Thyroid gland (tissue), 4 donors: Measurements from ENCODE around the gene SRP68. TPM values are rescaled to one million over a fixed set of nuclear protein-coding genes. Genes with fewer than 3 reads are reported as not detected.
A peak's percentile ranks its signal among the peaks of the same experiment; 100 is the strongest.

Experiments used
- DNase-seq, 2 donors: peaks; one replicate each; pipeline ENCODE4 v3.0.0-alpha.2; 2019
- H3K27ac ChIP-seq, 3 donors: fragments of 200-600 bp; sonication (generic); 1 replicate in 2 of 3; 2 replicates in 1 of 3; pipeline ENCODE4 v1.5.1; 2016 to 2019; ENCODE audit warnings: mild to moderate bottlenecking in 1 of 3, moderate library complexity in 1 of 3
- H3K27me3 ChIP-seq: fragments of 200-600 bp; sonication (generic); one replicate; pipeline ENCODE4 v1.5.1; 2019
- H3K36me3 ChIP-seq, 2 donors: fragments of 200-600 bp; sonication (generic); one replicate each; pipeline ENCODE4 v1.5.1; 2016 to 2019
- H3K4me1 ChIP-seq, 2 donors: fragments of 200-600 bp; sonication (generic); one replicate each; pipeline ENCODE4 v1.5.1; 2017 to 2019
- H3K4me3 ChIP-seq, 3 donors: fragments of 200-600 bp; sonication (generic); replicated peaks in 1 of 3; 1 replicate in 2 of 3; 2 replicates in 1 of 3; pipeline ENCODE4 v1.5.1; 2016; ENCODE audit warnings: mild to moderate bottlenecking in 1 of 3
- H3K9me3 ChIP-seq: fragments of 200-600 bp; sonication (generic); one replicate; pipeline ENCODE4 v1.5.1; 2017
- CTCF ChIP-seq, 6 experiments: fragments of 200-600 bp in 3 of 6; fragments of 450-650 bp in 3 of 6; sonication (generic) in 3 of 6; IDR thresholded peaks; one replicate each; pipeline ENCODE4 v1.5.1; 2016 to 2019; ENCODE audit warnings: antibody characterized with exemption in 6 of 6, mild to moderate bottlenecking in 2 of 6, inconsistent platforms in 1 of 6, moderate library complexity in 1 of 6
- POLR2A ChIP-seq, 2 donors: fragments of 450-650 bp; IDR thresholded peaks; one replicate each; pipeline ENCODE4 v1.6.1; 2017; ENCODE audit warnings: antibody characterized with exemption in 2 of 2, mild to moderate bottlenecking in 2 of 2, moderate library complexity in 1 of 2
- WGBS, 2 donors: methylation state at CpG; one replicate each; pipeline ENCODE4 v1.1.5; 2017; 5-methylcytosine and 5-hydroxymethylcytosine counted together
- intact Hi-C: fragments of 100-400 bp; cut with DNase I; formaldehyde crosslinking; loops from one replicate; pipeline ENCODE4 v1.15.1; 2023
- total RNA-seq, 4 donors: library from RNA; depleted of rRNA; stranded (reverse); fragments of >200 nt; gene quantifications; one replicate each; pipeline ENCODE4 v1.2.3, GENCODE V29; 2016

Gene SRP68
- total RNA-seq, 4 donors from 2014 or later, result 48.2 to 67.0 (median 54.5) TPM

DNA sequence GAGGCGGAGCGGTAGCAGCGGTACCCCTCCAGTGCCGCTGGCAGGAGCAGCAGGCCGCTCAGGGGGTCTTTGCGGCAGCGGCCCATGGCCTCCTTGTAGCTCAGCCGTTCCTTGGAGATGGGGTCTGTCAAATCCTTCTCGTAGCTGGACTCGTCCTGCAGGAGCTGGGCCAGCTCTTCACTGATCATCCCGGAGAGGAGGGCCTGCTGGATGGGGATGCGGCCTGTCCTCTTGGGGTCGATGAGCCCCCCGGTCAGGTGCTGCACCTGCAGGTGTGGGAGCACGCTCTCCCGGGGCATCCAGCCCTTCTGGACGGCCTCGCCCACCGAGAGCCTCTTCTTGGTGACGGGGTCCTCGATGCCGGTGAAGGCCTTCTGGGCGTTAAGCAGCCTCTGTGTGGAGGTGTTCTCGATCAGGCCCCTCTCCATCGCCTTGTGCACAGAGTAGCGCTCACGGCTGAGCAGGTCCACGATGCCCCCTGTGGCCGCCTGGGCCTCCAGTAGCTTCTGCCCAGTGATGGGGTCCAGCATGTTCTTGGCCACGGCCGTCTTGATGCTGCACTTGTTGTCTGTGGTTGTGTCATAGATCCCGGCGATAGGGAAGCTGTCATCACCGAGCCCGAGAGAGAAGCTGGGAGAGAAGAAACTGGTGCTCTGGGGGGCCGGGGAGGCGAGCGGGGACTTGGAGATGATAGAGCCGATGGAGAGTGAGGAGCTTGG lies 65.0 kb downstream of the SRP68 start:
- Histone ChIP-seq H3K9me3 (no peaks in the 10 kb centered on the region), H3K36me3 (peaks cover 0 to 4% of the 10 kb centered on the region in 2 donors), H3K4me3 (no peak overlapping the region), H3K4me1 (no peaks in the 10 kb centered on the region), H3K27me3 (no peaks in the 10 kb centered on the region), H3K27ac (no peak overlapping the region)
- no peak for TF ChIP-seq POLR2A (IDR thresholded peaks at IDR 0.05)
- TF ChIP-seq CTCF (IDR thresholded peaks at IDR 0.05), result no peak
- no peak for DNase-seq
- intact Hi-C loops, result loop anchor here (5.0 to 10.0 kb wide), 2 partner anchors 100 to 268 kb away; no protein-coding TSS in a partner anchor
- WGBS, 2 donors, result 89 to 94% methylated on average over 29 to 39 of the region's 39 CpGs

DNA sequence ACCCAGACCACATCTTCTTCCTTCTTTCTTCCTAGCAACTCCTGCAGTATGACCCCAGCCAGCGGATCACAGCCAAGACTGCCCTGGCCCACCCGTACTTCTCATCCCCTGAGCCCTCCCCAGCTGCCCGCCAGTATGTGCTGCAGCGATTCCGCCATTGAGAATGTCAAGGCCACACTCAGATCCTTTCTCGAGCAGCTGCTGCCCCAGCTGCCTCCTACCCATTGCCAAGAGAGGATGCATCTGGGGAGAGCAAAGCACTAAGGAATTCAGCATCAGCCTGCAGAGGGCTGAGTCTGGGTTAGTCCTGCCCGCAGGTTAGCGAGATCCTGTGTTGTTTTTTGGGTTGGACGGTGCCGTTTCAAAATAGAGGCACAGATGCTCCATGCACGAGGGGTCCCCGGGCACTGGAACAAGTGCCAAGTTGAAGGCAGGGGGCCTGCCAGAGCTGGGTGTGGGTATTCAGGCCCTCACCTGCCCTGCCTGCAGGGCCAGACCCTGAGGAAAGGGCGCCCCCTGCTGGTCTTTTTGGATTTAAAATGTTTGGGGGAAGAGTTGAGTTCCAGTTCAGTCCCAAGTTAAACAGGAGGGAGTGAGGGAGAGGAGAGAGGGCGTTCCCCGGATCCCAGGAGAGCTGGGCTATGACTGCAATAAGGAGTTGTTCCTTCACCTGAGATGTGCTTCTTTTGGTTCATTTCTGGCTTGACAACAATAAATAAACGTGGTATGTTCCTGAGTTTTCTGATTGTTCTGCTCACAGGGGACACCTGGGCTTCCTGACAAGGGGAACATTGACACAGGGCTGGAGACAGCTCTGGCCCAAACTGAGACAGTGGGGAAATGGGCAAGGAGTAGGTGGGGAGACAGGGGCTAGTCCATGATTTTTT lies 66.8 kb downstream of the SRP68 start:
- Histone ChIP-seq H3K36me3 (no peaks in the 10 kb centered on the region), H3K27ac (no peak overlapping the region), H3K27me3 (no peaks in the 10 kb centered on the region), H3K4me1 (no peaks in the 10 kb centered on the region), H3K4me3 (no peak overlapping the region), H3K9me3 (no peaks in the 10 kb centered on the region)
- TF ChIP-seq CTCF (IDR thresholded peaks at IDR 0.05) (peak; percentile 46 to 63 (median 56)), POLR2A (IDR thresholded peaks at IDR 0.05) (no peak)
- WGBS, 2 donors, result 66 to 69% methylated on average over 11 to 14 of the region's 16 CpGs
- intact Hi-C loops, result loop anchor here (5.0 to 10.0 kb wide), 2 partner anchors 98 to 269 kb away; no protein-coding TSS in a partner anchor
- peak; percentile 60 to 73 for DNase-seq

DNA sequence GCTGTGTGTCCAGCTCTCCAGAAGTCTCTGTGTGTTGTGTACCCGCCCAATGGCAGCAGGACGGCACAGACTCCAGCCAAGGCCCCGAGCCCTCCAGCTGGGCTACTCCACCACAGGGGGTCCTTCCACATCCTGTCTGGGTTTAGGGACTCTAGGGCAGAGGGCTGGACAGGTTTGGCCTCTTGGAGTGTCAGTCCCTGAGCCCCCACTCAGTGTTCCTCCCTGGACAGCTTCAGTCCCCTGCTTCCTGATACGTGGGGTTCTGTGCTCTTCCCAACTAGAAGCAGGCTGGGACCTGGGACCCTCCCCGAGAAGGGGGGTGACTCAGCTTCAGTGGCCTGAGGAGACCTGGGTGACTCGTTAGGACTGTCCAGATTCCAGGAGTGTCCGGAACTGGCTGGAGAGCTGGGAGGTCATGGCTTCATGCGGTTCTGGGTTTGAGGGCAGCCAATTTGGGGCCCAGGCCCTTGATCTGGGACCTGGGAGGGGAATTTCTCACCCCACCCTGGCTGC lies 67.5 kb downstream of the SRP68 start:
- TF ChIP-seq POLR2A (IDR thresholded peaks at IDR 0.05) (no peak), CTCF (IDR thresholded peaks at IDR 0.05) (no peak)
- intact Hi-C loops, result loop anchor here (5.0 to 10.0 kb wide), 2 partner anchors 98 to 270 kb away; no protein-coding TSS in a partner anchor
- Histone ChIP-seq H3K36me3 (no peaks in the 10 kb centered on the region), H3K4me1 (peaks cover 0 to 5% of the 10 kb centered on the region in 2 donors), H3K27me3 (no peaks in the 10 kb centered on the region), H3K27ac (no peak overlapping the region), H3K9me3 (no peaks in the 10 kb centered on the region), H3K4me3 (no peak overlapping the region)
- DNase-seq, result no peak
- 73 to 80% methylated on average over 3 to 5 of the region's 8 CpGs for WGBS, 2 donors

DNA sequence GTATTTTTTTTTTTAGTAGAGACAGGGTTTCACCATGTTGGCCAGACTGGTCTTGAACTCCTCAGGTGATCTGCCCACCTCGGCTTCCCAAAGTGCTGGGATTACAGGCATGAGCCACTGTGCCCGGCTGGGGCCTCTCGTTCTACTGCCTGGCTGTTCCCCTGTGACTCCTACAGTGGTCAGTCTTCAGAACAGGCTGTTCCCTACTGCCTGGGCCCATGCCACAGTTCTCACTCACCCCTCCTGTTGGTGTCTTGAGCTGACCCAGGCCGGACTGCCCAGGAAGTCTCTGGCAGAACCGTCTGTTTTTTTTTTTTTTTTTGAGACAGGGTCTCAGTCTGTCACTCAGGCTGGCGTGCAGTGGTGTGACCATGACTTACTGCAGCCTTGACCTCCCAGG lies 68.4 kb downstream of the SRP68 start:
- Histone ChIP-seq H3K9me3 (no peaks in the 10 kb centered on the region), H3K36me3 (no peaks in the 10 kb centered on the region), H3K4me1 (peaks cover 0 to 5% of the 10 kb centered on the region in 2 donors), H3K27me3 (no peaks in the 10 kb centered on the region), H3K4me3 (no peak overlapping the region), H3K27ac (no peak overlapping the region)
- intact Hi-C loops, result loop anchor here (10.0 kb wide), 1 partner anchor 271 kb away; no protein-coding TSS in a partner anchor
- 77 to 90% methylated on average over 6 of the region's 6 CpGs for WGBS, 2 donors
- no peak for TF ChIP-seq CTCF (IDR thresholded peaks at IDR 0.05)
- TF ChIP-seq POLR2A (IDR thresholded peaks at IDR 0.05), result no peak
- DNase-seq, result no peak
